Vagina (tissue), 2 donors: Measurements from ENCODE around the gene HDAC11. TPM values are rescaled to one million over a fixed set of nuclear protein-coding genes. Genes with fewer than 3 reads are reported as not detected.
"Not testable (repeated sequence)": the region's sequence is repeated elsewhere in the genome, so short reads cannot be mapped to it uniquely, and the experiment has no call there.

ENCODE experiments used
- DNase-seq, 2 donors: peaks; one replicate each; pipeline ENCODE4 v3.0.0-alpha.2; 2017; ENCODE audit errors: extremely low spot score in 2 of 2
- H3K27ac ChIP-seq: fragments of 200-600 bp; sonication (generic); one replicate; pipeline ENCODE4 v1.5.1; 2019
- H3K27me3 ChIP-seq: fragments of 200-600 bp; sonication (generic); one replicate; pipeline ENCODE4 v1.5.1; 2019
- H3K36me3 ChIP-seq, 2 donors: fragments of 200-600 bp; sonication (generic); one replicate each; pipeline ENCODE4 v1.5.1; 2017 to 2019
- H3K4me1 ChIP-seq: fragments of 200-600 bp; sonication (generic); one replicate; pipeline ENCODE4 v1.5.1; 2019
- H3K4me3 ChIP-seq, 2 donors: fragments of 200-600 bp; sonication (generic); 1 replicate in 1 of 2; 2 replicates in 1 of 2; pipeline ENCODE4 v1.5.1; 2016 to 2019
- H3K9me3 ChIP-seq: fragments of 200-600 bp; sonication (generic); one replicate; pipeline ENCODE4 v1.5.1; 2019
- POLR2A ChIP-seq, 2 donors: fragments of 450-650 bp; IDR thresholded peaks; one replicate each; pipeline ENCODE4 v1.6.1; 2017; ENCODE audit warnings: antibody characterized with exemption in 2 of 2, mild to moderate bottlenecking in 2 of 2, moderate library complexity in 2 of 2
- POLR2AphosphoS5 ChIP-seq, 2 donors: sonication (generic); formaldehyde crosslinking; IDR thresholded peaks; one replicate each; pipeline ENCODE4 v1.9.0; 2017; ENCODE audit warnings: antibody characterized with exemption in 2 of 2, mild to moderate bottlenecking in 2 of 2, low read depth in 1 of 2; ENCODE audit not compliant: insufficient read depth in 1 of 2
- intact Hi-C: fragments of 100-400 bp; cut with DNase I; formaldehyde crosslinking; loops from one replicate; pipeline ENCODE4 v1.15.1; 2023
- total RNA-seq: library from RNA; depleted of rRNA; stranded (reverse); fragments of >200 nt; gene quantifications from one replicate; pipeline ENCODE4 v1.2.3, GENCODE V29; 2016
- TF ChIP-seq, protein P1 (sequence below), 3 experiments: fragments of 450-650 bp in 2 of 3; fragments of 200-600 bp in 1 of 3; sonication (generic) in 1 of 3; IDR thresholded peaks; one replicate each; pipeline ENCODE4 v1.5.1; 2017 to 2019; ENCODE audit warnings: antibody characterized with exemption in 3 of 3, mild to moderate bottlenecking in 2 of 3, moderate library complexity in 2 of 3

Gene HDAC11, protein sequence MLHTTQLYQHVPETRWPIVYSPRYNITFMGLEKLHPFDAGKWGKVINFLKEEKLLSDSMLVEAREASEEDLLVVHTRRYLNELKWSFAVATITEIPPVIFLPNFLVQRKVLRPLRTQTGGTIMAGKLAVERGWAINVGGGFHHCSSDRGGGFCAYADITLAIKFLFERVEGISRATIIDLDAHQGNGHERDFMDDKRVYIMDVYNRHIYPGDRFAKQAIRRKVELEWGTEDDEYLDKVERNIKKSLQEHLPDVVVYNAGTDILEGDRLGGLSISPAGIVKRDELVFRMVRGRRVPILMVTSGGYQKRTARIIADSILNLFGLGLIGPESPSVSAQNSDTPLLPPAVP
- 12.0 TPM for total RNA-seq

DNA sequence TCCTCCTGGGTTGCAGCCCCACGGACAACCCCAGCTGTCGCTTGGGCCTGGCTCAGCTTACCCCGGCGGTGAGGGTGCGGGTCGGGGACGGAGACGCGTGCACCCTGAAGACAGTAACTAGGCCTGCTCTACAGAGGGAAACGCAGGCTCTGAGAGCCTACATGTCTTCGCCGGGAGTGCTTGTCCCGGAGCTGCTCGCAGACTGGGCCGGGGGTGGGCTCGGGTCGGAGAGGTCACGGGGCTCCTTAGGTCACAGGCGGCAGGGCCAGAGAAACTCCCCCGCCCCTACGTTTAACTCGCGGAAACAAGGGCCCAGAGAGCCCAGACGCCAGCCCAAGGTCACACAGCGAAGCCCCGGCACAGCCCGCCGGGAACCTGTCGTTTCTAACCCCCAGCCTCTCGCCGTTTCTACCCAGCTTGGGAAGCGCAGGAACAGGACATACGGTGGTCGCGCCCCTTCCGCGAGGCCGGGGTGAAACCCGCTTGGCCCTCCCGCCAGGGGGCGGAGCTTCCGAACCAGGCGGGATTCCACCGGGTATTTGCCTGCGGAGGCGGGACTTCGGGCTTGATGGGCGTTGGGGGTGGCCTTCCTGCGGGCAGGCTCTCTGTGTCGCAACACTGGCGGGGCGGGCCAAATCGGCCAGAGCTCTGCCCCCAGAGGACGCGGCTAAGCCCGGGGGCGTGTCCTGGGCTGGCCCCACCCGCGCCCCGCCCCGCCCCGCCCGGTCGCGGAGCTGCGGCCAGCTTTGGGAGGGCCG is at the start of gene HDAC11:
Gene HDAC11 (plus strand): TSS at position 725 of the 758 bp plus-strand sequence. CDS start 42 bp downstream, outside the sequence.
- peak in 1 of 2 donors; percentile 97 for DNase-seq
- peak within 1 kb of the TSS; percentile 85 for H3K27ac ChIP-seq
- H3K36me3 ChIP-seq: no peaks in the 10 kb centered on the region
- peaks cover 37% of the 10 kb centered on the region for H3K4me1 ChIP-seq
- H3K27me3 ChIP-seq: no peaks in the 10 kb centered on the region
- intact Hi-C loops: no loop called here
- peak within 1 kb of the TSS; percentile 63 to 96 for H3K4me3 ChIP-seq
- TF ChIP-seq POLR2AphosphoS5 (IDR thresholded peaks at IDR 0.05; ENCODE audit: insufficient read depth in 1 of 2, low read depth in 1 of 2) (peak; percentile 39 to 98), POLR2A (IDR thresholded peaks at IDR 0.05) (peak in 1 of 2 donors; percentile 86)
- TF ChIP-seq, protein P1, sequence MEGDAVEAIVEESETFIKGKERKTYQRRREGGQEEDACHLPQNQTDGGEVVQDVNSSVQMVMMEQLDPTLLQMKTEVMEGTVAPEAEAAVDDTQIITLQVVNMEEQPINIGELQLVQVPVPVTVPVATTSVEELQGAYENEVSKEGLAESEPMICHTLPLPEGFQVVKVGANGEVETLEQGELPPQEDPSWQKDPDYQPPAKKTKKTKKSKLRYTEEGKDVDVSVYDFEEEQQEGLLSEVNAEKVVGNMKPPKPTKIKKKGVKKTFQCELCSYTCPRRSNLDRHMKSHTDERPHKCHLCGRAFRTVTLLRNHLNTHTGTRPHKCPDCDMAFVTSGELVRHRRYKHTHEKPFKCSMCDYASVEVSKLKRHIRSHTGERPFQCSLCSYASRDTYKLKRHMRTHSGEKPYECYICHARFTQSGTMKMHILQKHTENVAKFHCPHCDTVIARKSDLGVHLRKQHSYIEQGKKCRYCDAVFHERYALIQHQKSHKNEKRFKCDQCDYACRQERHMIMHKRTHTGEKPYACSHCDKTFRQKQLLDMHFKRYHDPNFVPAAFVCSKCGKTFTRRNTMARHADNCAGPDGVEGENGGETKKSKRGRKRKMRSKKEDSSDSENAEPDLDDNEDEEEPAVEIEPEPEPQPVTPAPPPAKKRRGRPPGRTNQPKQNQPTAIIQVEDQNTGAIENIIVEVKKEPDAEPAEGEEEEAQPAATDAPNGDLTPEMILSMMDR (IDR thresholded peaks at IDR 0.05): peak in 1 of 3 experiments; percentile 21
- H3K9me3 ChIP-seq: no peaks in the 10 kb centered on the region

DNA sequence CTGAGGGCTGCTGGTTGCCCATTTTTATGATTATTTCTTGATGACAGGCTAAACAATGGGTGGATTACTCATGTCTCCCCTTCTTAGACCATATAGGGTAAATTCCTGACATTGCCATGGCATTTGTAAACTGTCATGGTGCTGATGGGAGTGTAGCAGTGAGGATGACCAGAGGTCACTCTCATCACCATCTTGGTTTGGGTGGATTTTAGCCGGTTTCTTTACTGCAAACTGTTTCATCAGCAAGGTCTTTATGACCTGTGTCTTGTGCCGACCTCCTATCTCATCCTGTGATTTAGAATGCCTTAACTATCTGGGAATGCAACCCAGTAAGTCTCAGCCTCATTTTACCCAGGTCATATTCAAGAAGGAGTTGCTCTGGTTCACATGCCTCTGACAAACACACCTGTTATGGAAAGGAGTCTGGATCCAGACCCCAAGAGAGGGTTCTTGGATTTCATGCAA is 49.7 kb upstream of the HDAC11 start:
- DNase-seq, H3K27me3 ChIP-seq, H3K4me3 ChIP-seq, H3K36me3 ChIP-seq, intact Hi-C loops, H3K9me3 ChIP-seq, H3K27ac ChIP-seq, H3K4me1 ChIP-seq: not testable (repeated sequence)

DNA sequence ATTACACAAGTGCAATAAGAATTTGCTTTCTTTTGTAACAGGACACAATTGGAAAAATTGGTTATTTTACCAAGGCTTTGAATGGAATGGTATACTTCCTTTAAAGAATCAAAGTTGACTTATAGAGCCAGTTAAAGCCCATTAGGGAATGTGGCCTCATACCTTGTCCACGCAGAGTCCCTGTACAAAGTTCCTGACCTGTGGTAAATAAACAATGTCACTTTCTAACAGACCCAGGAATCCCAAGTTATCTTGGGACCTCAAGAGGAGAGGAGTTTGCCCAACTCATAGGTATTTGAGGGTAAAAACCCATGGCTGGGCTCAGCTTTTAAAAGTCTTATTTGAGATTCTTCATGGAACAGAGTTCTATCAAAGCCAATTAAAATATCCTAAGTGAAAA is 48.0 kb upstream of the HDAC11 start:
- TF ChIP-seq, protein P1 (IDR thresholded peaks at IDR 0.05): no peak

DNA sequence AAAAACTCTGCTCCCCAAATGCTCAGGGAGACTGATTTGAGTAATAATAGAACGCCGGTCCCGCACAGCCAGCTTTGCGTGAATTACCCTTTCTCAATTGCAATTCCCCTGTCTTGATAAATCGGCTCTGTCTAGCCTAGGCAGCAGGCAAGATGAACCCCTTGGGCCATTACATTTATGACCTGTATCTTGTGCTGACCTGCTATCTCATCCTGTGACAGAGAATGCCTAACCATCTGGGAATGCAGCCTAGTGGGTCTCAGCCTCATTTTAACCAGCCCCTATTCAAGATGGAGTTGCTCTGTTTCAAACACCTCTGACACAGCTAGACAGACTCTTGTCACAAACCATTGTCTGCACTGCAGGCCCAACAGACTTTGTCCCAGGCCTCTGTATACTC is 46.2 kb upstream of the HDAC11 start:
- no peak overlapping the region for H3K27ac ChIP-seq
- no peak overlapping the region for H3K4me3 ChIP-seq
- H3K27me3 ChIP-seq: no peaks in the 10 kb centered on the region
- no peaks in the 10 kb centered on the region for H3K36me3 ChIP-seq
- intact Hi-C loops: no loop called here
- DNase-seq: no peak
- no peaks in the 10 kb centered on the region for H3K4me1 ChIP-seq
- H3K9me3 ChIP-seq: no peaks in the 10 kb centered on the region
- TF ChIP-seq, protein P1 (IDR thresholded peaks at IDR 0.05): no peak
- TF ChIP-seq POLR2AphosphoS5 (IDR thresholded peaks at IDR 0.05; ENCODE audit: insufficient read depth in 1 of 2, low read depth in 1 of 2): no peak
- TF ChIP-seq POLR2A (IDR thresholded peaks at IDR 0.05): no peak

More for the DNA sequence above, 48.0 kb upstream of the HDAC11 start:
- Histone ChIP-seq H3K36me3 (no peaks in the 10 kb centered on the region), H3K27me3 (no peaks in the 10 kb centered on the region), H3K27ac (no peak overlapping the region), H3K4me1 (no peaks in the 10 kb centered on the region), H3K4me3 (no peak overlapping the region), H3K9me3 (no peaks in the 10 kb centered on the region)
- intact Hi-C loops: no loop called here
- DNase-seq: no peak

DNA sequence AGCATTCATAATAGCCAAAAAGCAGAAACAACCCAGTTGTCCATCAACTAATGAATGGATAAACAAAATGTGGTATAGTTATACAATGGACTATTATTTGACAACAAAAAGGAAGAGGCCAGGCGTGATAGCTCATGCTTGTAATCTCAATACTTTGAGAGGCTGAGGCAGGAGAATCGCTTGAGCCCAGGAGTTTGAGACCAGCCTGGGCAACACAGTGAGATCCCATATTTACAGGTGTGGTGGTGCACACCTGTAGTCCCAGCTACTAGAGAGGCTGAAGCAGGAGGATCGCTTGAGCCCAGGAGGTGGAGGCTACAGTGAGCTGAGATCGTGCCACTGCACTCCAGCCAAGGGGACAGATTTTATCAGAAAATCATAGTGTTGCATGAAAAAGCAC is 43.9 kb upstream of the HDAC11 start:
- DNase-seq, H3K4me3 ChIP-seq, H3K27me3 ChIP-seq, H3K27ac ChIP-seq, H3K9me3 ChIP-seq, H3K4me1 ChIP-seq, intact Hi-C loops, H3K36me3 ChIP-seq: not testable (repeated sequence)
